Caco-2 (cell line): Measurements from ENCODE around the gene KLHL40. TPM values are rescaled to one million over a fixed set of nuclear protein-coding genes. Genes with fewer than 3 reads are reported as not detected.

Experiments used
- BruUV-seq: library from RNA; stranded (reverse); fragments of 400-500 nt; replicated peaks from 2 replicates; lab custom pipeline; 2021; lab: Mats Ljungman, UMichigan
- CTCF ChIA-PET: fragments of 300-600 bp; sonication (Branson Sonifier 250); formaldehyde crosslinking; loops from one replicate; lab custom pipeline; 2022; ENCODE audit warnings: antibody characterized with exemption; lab: Charles Lee
- POLR2A ChIA-PET: fragments of 300-600 bp; sonication (Branson Sonifier 250); formaldehyde crosslinking; loops from one replicate; lab custom pipeline; 2022; ENCODE audit warnings: antibody characterized with exemption; lab: Charles Lee
- DNase-seq, 2 experiments: peaks; one replicate each; pipeline versions ENCODE4 v3.0.0 to v3.0.0-alpha.2; 2020 to 2022
- H3K27me3 ChIP-seq: replicated peaks from 2 replicates; pipeline ENCODE4 v1.6.0; 2011; ENCODE audit warnings: low read length; ENCODE audit not compliant: control insufficient read depth, insufficient read depth
- H3K36me3 ChIP-seq: 2 replicates; pipeline ENCODE4 v1.5.1; 2011; ENCODE audit warnings: low read length; ENCODE audit not compliant: control insufficient read depth, insufficient read depth
- H3K4me1 ChIP-seq: fragments of 250-450 bp; sonication (Bioruptor Pico); 2 replicates; pipeline ENCODE4 v1.5.1; 2020; ENCODE audit warnings: mild to moderate bottlenecking
- H3K4me3 ChIP-seq: 2 replicates; pipeline ENCODE4 v1.5.1; 2011; ENCODE audit warnings: low read depth, mild to moderate bottlenecking, control low read depth, low read length
- H3K9me3 ChIP-seq: fragments of 250-450 bp; sonication (Bioruptor Pico); 2 replicates; pipeline ENCODE4 v1.5.1; 2020; ENCODE audit warnings: mild to moderate bottlenecking, moderate library complexity
- H3K27ac Mint-ChIP-seq: one replicate; pipeline ENCODE4 v1.8.0; 2022; ENCODE audit warnings: mixed read lengths; ENCODE audit not compliant: unreplicated experiment
- H3K27me3 Mint-ChIP-seq: one replicate; pipeline ENCODE4 v1.8.0; 2022; ENCODE audit warnings: mixed read lengths; ENCODE audit not compliant: insufficient read depth, unreplicated experiment
- H3K36me3 Mint-ChIP-seq: one replicate; pipeline ENCODE4 v1.8.0; 2022; ENCODE audit warnings: mild to moderate bottlenecking, mixed read lengths; ENCODE audit not compliant: insufficient read depth, unreplicated experiment
- H3K4me1 Mint-ChIP-seq: one replicate; pipeline ENCODE4 v1.8.0; 2022; ENCODE audit warnings: low read depth, mixed read lengths; ENCODE audit not compliant: unreplicated experiment
- H3K4me3 Mint-ChIP-seq: one replicate; pipeline ENCODE4 v1.8.0; 2022; ENCODE audit warnings: mild to moderate bottlenecking, moderate library complexity, mixed read lengths; ENCODE audit not compliant: unreplicated experiment
- H3K9me3 Mint-ChIP-seq: one replicate; pipeline ENCODE4 v1.8.0; 2022; ENCODE audit warnings: mixed read lengths; ENCODE audit not compliant: unreplicated experiment
- intact Hi-C: fragments of 100-400 bp; cut with micrococcal nuclease; formaldehyde crosslinking; loops from one replicate; pipeline ENCODE4 v1.10.0; 2022; ENCODE audit not compliant: unreplicated experiment
- total RNA-seq: library from RNA; stranded (reverse); gene quantifications from 2 replicates; pipeline ENCODE4 v1.2.3, GENCODE V29; 2022
- TF ChIP-seq, protein P1 (sequence below), 2 experiments: fragments of 200-600 bp in 1 of 2; IDR thresholded peaks; 1 replicate in 1 of 2; 2 replicates in 1 of 2; pipeline versions ENCODE4 v1.5.1 to v1.8.0; 2011 to 2022; ENCODE audit warnings: antibody characterized with exemption in 1 of 2, control low read depth in 1 of 2, inconsistent platforms in 1 of 2, low read depth in 1 of 2, low read length in 1 of 2, mild to moderate bottlenecking in 1 of 2, moderate library complexity in 1 of 2; ENCODE audit not compliant: insufficient read depth in 1 of 2, severe bottlenecking in 1 of 2, unreplicated experiment in 1 of 2

KLHL40 gene
- total RNA-seq, 1 experiment from 2014 or later, result not detected

- no peaks in the 10 kb centered on the region for H3K4me1 Mint-ChIP-seq
- CTCF ChIA-PET, result no interaction called here
- no peak for DNase-seq
- H3K4me1 ChIP-seq, result peaks cover 19% of the 10 kb centered on the region
- H3K9me3 ChIP-seq, result no peaks in the 10 kb centered on the region
- TF ChIP-seq, protein P1, sequence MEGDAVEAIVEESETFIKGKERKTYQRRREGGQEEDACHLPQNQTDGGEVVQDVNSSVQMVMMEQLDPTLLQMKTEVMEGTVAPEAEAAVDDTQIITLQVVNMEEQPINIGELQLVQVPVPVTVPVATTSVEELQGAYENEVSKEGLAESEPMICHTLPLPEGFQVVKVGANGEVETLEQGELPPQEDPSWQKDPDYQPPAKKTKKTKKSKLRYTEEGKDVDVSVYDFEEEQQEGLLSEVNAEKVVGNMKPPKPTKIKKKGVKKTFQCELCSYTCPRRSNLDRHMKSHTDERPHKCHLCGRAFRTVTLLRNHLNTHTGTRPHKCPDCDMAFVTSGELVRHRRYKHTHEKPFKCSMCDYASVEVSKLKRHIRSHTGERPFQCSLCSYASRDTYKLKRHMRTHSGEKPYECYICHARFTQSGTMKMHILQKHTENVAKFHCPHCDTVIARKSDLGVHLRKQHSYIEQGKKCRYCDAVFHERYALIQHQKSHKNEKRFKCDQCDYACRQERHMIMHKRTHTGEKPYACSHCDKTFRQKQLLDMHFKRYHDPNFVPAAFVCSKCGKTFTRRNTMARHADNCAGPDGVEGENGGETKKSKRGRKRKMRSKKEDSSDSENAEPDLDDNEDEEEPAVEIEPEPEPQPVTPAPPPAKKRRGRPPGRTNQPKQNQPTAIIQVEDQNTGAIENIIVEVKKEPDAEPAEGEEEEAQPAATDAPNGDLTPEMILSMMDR (IDR thresholded peaks at IDR 0.05; ENCODE audit: insufficient read depth in 1 of 2, low read depth in 1 of 2, low read length in 1 of 2, severe bottlenecking in 1 of 2, unreplicated experiment in 1 of 2), result no peak
- no peaks in the 10 kb centered on the region for H3K27me3 ChIP-seq
- H3K27me3 Mint-ChIP-seq, result no peaks in the 10 kb centered on the region
- H3K27ac Mint-ChIP-seq, result no peak overlapping the region
- H3K4me3 Mint-ChIP-seq, result peak overlapping the region; percentile 45
- POLR2A ChIA-PET, result no interaction called here
- no peaks in the 10 kb centered on the region; the same call in 1 of the 2 replicates for H3K36me3 ChIP-seq
- intact Hi-C loops, result no loop called here
- no peaks in the 10 kb centered on the region for H3K9me3 Mint-ChIP-seq
- no peak overlapping the region; the same call in 1 of the 2 replicates for H3K4me3 ChIP-seq
- BruUV-seq, result no TSS peak
- peaks cover 24% of the 10 kb centered on the region for H3K36me3 Mint-ChIP-seq
These were observed 29.9 kb upstream of the KLHL40 start for GRCh38 chr3:42655331-42655888.

DNA sequence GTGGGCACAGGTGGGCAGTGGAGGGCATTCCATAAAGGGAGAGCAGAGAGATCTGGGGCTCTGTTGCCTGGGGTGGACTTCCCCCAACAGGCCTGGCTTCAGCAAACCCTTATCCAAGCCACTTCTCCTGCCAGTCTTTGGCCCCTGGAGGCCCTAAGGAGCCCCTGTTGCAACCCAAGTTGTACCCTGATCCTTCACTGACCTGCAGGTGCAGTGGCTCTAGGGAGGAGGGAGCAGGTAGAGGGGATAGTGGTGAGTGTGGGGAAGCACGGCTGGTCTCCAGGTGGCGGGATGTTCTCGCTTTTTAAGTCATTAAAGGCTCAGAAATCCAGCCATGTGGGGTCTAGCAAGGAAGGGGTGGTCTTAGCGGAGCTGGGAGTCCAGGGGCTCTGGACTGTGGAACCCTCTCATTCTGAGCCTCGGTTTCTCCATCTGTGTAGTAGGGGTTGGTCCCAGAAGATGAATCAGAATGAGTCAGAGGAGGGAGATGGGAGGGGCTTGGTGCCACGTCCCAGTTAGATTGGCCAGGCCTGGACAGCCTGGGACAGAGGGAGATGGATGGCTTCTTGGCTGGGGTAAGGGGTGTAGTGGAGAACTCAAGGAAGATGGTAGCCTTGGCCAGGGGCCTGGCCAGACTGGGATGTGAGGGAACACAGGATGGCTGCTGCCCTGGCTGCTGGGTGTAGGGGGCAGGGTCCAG, 29.2 kb upstream of the KLHL40 start:
- no peak for DNase-seq
- no peak overlapping the region for H3K27ac Mint-ChIP-seq
- Histone ChIP-seq H3K4me3 (no peak overlapping the region), H3K36me3 (no peaks in the 10 kb centered on the region), H3K27me3 (no peaks in the 10 kb centered on the region), H3K4me1 (peaks cover 19% of the 10 kb centered on the region), H3K9me3 (no peaks in the 10 kb centered on the region)
- CTCF ChIA-PET, result no interaction called here
- POLR2A ChIA-PET, result no interaction called here
- intact Hi-C loops, result no loop called here
- no peaks in the 10 kb centered on the region for H3K4me1 Mint-ChIP-seq
- peaks cover 17% of the 10 kb centered on the region for H3K36me3 Mint-ChIP-seq
- TF ChIP-seq, protein P1 (IDR thresholded peaks at IDR 0.05; ENCODE audit: insufficient read depth in 1 of 2, low read depth in 1 of 2, low read length in 1 of 2, severe bottlenecking in 1 of 2, unreplicated experiment in 1 of 2), result no peak
- H3K9me3 Mint-ChIP-seq, result no peaks in the 10 kb centered on the region
- no peaks in the 10 kb centered on the region for H3K27me3 Mint-ChIP-seq
- no TSS peak for BruUV-seq
- H3K4me3 Mint-ChIP-seq, result no peak overlapping the region

DNA sequence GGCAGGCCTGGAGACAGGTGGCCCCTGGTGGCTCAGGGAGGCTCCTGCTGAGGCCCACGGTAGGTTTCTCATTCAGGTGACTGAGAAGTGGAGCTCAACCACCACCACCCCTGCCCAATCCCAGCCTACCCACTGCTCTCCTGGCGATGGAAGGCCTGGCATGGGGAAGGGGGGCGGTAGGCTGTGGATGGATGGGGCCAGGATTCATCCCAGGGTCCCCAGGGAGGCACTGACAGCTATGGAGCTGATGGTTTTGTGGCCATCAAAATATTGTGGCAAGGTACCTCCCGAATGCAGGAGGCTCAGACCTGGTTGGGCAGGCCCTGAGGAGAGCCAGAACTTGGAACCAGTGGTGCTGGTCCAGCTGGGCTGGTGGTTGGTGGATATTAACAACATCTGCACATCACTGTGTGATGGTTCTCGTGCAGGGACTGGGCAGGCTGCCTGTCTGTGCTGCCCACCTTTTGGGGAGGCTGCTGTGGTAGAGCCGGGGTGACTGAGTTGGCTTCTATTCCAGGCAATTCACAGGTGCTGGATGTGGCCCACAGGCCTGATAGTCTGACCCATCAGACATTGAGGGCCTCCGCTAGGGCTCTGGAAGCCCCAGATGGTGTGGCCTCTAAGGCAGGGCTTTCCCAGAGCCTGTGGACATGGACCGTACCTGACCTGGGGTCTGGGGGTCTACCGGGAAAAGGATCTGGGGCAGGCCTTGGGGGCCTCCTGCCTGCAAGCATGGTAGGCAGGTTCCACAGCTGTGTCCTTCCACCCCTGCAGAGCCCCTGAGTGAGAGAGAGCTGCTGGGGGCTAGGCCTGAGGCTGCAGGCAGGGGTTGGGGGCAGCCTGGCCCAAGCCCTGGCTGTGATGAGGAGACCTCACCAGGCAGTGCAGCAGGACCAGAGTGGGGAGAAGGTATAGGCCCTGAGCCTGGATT, 28.4 kb upstream of the KLHL40 start:
- H3K4me1 Mint-ChIP-seq, result no peaks in the 10 kb centered on the region
- no peak overlapping the region for H3K27ac Mint-ChIP-seq

More for the DNA sequence above, 28.4 kb upstream of the KLHL40 start:
- Histone ChIP-seq H3K27me3 (no peaks in the 10 kb centered on the region), H3K9me3 (no peaks in the 10 kb centered on the region), H3K36me3 (no peaks in the 10 kb centered on the region), H3K4me1 (peaks cover 19% of the 10 kb centered on the region), H3K4me3 (no peak overlapping the region)
- no TSS peak for BruUV-seq
- no peak overlapping the region for H3K4me3 Mint-ChIP-seq
- CTCF ChIA-PET, result no interaction called here
- no peaks in the 10 kb centered on the region for H3K9me3 Mint-ChIP-seq
- TF ChIP-seq, protein P1 (IDR thresholded peaks at IDR 0.05; ENCODE audit: insufficient read depth in 1 of 2, low read depth in 1 of 2, low read length in 1 of 2, severe bottlenecking in 1 of 2, unreplicated experiment in 1 of 2), result no peak
- peaks cover 13% of the 10 kb centered on the region for H3K36me3 Mint-ChIP-seq
- DNase-seq, result no peak
- H3K27me3 Mint-ChIP-seq, result no peaks in the 10 kb centered on the region
- intact Hi-C loops, result no loop called here
- POLR2A ChIA-PET, result no interaction called here
